ENCODE measurements around the gene CARNS1. TPM values are rescaled to one million over a fixed set of nuclear protein-coding genes. Genes with fewer than 3 reads are reported as not detected.
A peak's percentile ranks its signal among the peaks of the same experiment; 100 is the strongest.

Gene CARNS1
- total and polyA plus RNA-seq, 10 of the 15 experiments (the other 5 are each of a cell fraction or from before 2014, with no cell fraction given), result 0.02 to 0.14 (median 0.10) TPM; not detected in 3

GRCh38 chr11:67406420-67406968 is 9.0 kb upstream of the CARNS1 start (continued):
- TF ChIP-seq, protein P1, sequence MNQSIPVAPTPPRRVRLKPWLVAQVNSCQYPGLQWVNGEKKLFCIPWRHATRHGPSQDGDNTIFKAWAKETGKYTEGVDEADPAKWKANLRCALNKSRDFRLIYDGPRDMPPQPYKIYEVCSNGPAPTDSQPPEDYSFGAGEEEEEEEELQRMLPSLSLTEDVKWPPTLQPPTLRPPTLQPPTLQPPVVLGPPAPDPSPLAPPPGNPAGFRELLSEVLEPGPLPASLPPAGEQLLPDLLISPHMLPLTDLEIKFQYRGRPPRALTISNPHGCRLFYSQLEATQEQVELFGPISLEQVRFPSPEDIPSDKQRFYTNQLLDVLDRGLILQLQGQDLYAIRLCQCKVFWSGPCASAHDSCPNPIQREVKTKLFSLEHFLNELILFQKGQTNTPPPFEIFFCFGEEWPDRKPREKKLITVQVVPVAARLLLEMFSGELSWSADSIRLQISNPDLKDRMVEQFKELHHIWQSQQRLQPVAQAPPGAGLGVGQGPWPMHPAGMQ (IDR thresholded peaks at IDR 0.05; ENCODE audit: borderline replicate concordance), result no peak
- no peak for TF ChIP-seq MXI1 (IDR thresholded peaks at IDR 0.05; ENCODE audit: low read depth, low read length)
- TF ChIP-seq RELB (IDR thresholded peaks at IDR 0.05; ENCODE audit: low read depth), result no peak

DNA sequence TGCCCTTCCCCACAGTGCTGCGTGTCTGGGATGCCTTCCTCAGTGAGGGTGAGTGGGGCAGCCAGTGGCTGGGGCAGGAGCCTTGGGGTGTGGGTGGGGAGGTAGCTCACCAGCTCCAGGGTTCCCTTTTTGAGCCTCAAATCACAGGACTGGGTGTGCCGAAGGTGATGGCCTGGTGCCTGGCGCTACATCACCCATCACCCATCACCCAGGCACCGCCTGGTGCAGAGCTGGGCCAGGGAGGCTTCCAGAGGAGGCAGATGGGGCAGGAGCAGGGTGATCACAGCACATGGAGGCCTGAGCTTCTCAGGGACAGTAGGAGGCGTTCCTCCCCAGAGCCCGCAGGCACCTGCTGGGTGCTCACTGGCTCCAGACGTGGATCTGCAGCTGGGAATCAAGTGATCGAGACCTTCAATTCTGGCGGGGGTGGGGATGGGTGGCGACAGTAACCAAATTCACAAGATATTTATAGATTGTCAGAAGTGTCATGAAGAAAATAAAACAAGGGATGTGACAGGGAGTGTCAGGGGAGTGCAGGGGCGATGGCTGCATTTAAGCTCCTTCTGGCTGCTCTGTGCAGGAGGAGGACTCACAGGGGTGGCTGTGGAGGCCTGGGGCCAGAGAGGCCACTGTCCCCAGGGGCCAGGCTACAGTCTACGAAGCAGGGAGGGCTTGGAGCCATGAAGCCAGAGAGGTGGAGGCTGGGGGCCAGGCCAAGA is 8.3 kb upstream of the CARNS1 start:
- intact Hi-C loops (cut with micrococcal nuclease; ENCODE audit: unreplicated experiment), result no loop called here
- peaks cover 71% of the 10 kb centered on the region for H3K4me1 ChIP-seq (ENCODE audit: control insufficient read depth, insufficient read depth, low read length)
- CTCF ChIA-PET, result interaction anchor here (0.8 to 1.9 kb wide), 4 partner anchors 13 to 62 kb away, joined by 3 to 7 read pairs (median 4); partner anchors contain the start of gene TMEM134
- BruUV-seq (replicated peaks), result no TSS peak
- H3K36me3 ChIP-seq (ENCODE audit: control insufficient read depth in 2 of 2, insufficient read depth in 2 of 2, low read length in 1 of 2), result no peaks in the 10 kb centered on the region
- H2AFZ ChIP-seq (ENCODE audit: control insufficient read depth, low read depth, low read length), result no peak overlapping the region
- no peak for FAIRE-seq
- RAD21 ChIA-PET (ENCODE audit: unreplicated experiment), result interaction anchor here (0.9 to 2.6 kb wide), 6 partner anchors 15 to 63 kb away, joined by 4 to 18 read pairs (median 5); partner anchors contain the start of genes PTPRCAP and RAD9A
- H3K9ac ChIP-seq (ENCODE audit: control insufficient read depth, insufficient read depth, low read length), result no peak overlapping the region
- in situ Hi-C loops (cut with MboI), result no loop called here
- H3K79me2 ChIP-seq (ENCODE audit: control insufficient read depth, insufficient read depth, low read length), result peaks cover 33% of the 10 kb centered on the region
- ATAC-seq, result no peak
- 21% methylated on average over 12 of the region's 12 CpGs for WGBS (ENCODE audit: insufficient coverage, insufficient replicate concordance, low lambda C conversion rate, missing lambda C conversion rate)
- H3K9me3 ChIP-seq (replicated peaks; ENCODE audit: control insufficient read depth, insufficient read depth, low read length), result no peaks in the 10 kb centered on the region; the same call in 2 of the 3 replicates
- peak overlapping the region; percentile 6; the same call in 1 of the 2 replicates for H3K27ac ChIP-seq (ENCODE audit: control insufficient read depth, insufficient read depth)
- no peak for DNase-seq (ENCODE audit: low read depth, low spot score)
- SMC1A ChIA-PET (ENCODE audit: uncharacterized antibody, unreplicated experiment), result interaction anchor here (0.7 to 3.1 kb wide), 7 partner anchors 13 to 99 kb away, joined by 3 to 11 read pairs (median 3); partner anchors contain the start of genes PTPRCAP and TMEM134
- H3K27me3 ChIP-seq (replicated peaks in 1 of 2; ENCODE audit: control insufficient read depth in 2 of 2, insufficient read depth in 2 of 2, low read length in 1 of 2), result no peaks in the 10 kb centered on the region
- H3K4me3 ChIP-seq, result 0 out of 2 replicates have a peak overlapping the region, but pooled peaks have one; percentile 30
- POLR2A ChIA-PET, result interaction anchor here (0.7 to 3.0 kb wide), 7 partner anchors 11 to 77 kb away, joined by 3 to 12 read pairs (median 4); partner anchors contain the start of genes PTPRCAP, RPS6KB2 and TMEM134
- peak overlapping the region; percentile 31 for H3K4me2 ChIP-seq (ENCODE audit: control insufficient read depth, insufficient read depth)
- no peaks in the 10 kb centered on the region for H4K20me1 ChIP-seq (ENCODE audit: control insufficient read depth, insufficient read depth)
- TF ChIP-seq FOS (IDR thresholded peaks at IDR 0.05; ENCODE audit: borderline replicate concordance, extremely low read depth, insufficient read length) (no peak), MTA2 (IDR thresholded peaks at IDR 0.05; ENCODE audit: low read depth) (no peak), KLF5 (IDR thresholded peaks at IDR 0.05; ENCODE audit: partially characterized antibody) (no peak), MYB (IDR thresholded peaks at IDR 0.05; ENCODE audit: borderline replicate concordance, low read depth, low read length) (no peak), PML (IDR thresholded peaks at IDR 0.05; ENCODE audit: low read length) (no peak), IKZF1 (conservative IDR thresholded peaks at IDR 0.05) (peak; percentile 28; the same call in 1 of the 2 replicates), KAT2A (conservative IDR thresholded peaks at IDR 0.05; ENCODE audit: control insufficient read depth, low read depth, low read length) (no peak)
- TF ChIP-seq, protein P1 (IDR thresholded peaks at IDR 0.05; ENCODE audit: borderline replicate concordance), result no peak
- TF ChIP-seq, protein P2, sequence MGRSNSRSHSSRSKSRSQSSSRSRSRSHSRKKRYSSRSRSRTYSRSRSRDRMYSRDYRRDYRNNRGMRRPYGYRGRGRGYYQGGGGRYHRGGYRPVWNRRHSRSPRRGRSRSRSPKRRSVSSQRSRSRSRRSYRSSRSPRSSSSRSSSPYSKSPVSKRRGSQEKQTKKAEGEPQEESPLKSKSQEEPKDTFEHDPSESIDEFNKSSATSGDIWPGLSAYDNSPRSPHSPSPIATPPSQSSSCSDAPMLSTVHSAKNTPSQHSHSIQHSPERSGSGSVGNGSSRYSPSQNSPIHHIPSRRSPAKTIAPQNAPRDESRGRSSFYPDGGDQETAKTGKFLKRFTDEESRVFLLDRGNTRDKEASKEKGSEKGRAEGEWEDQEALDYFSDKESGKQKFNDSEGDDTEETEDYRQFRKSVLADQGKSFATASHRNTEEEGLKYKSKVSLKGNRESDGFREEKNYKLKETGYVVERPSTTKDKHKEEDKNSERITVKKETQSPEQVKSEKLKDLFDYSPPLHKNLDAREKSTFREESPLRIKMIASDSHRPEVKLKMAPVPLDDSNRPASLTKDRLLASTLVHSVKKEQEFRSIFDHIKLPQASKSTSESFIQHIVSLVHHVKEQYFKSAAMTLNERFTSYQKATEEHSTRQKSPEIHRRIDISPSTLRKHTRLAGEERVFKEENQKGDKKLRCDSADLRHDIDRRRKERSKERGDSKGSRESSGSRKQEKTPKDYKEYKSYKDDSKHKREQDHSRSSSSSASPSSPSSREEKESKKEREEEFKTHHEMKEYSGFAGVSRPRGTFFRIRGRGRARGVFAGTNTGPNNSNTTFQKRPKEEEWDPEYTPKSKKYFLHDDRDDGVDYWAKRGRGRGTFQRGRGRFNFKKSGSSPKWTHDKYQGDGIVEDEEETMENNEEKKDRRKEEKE (IDR thresholded peaks at IDR 0.05), result no peak
